HCT116 (cell line): ENCODE measurements around the gene KLHDC8B. TPM values are rescaled to one million over a fixed set of nuclear protein-coding genes. Genes with fewer than 3 reads are reported as not detected.

Source experiments
- ATAC-seq: fragments of 200-7000 bp; cut with Tn5 transposase; 2 replicates; pipeline ENCODE4 v1.9.1; 2020; ENCODE audit warnings: mild to moderate bottlenecking, moderate library complexity
- BruUV-seq: library from RNA; stranded (reverse); fragments of 400-500 nt; replicated peaks from 2 replicates; lab custom pipeline; 2021; lab: Mats Ljungman, UMichigan
- CTCF ChIA-PET: fragments of 300-600 bp; sonication (Branson Sonifier 250); formaldehyde crosslinking; loops from one replicate; lab custom pipeline; 2021; ENCODE audit warnings: antibody characterized with exemption; lab: Charles Lee
- POLR2A ChIA-PET: fragments of 300-600, 350-600 bp; sonication (Branson Sonifier 250); formaldehyde crosslinking; loops from one replicate; lab custom pipeline; 2021; ENCODE audit warnings: antibody characterized with exemption; lab: Charles Lee
- RAD21 ChIA-PET, 2 experiments: fragments of 300-600 bp; sonication (Branson Sonifier 250); formaldehyde crosslinking; loops; one replicate each; lab custom pipeline; 2023; ENCODE audit warnings: low total read pairs in 2 of 2; ENCODE audit not compliant: uncharacterized antibody in 2 of 2, unreplicated experiment in 2 of 2, low non-redundant PET in 1 of 2; lab: Charles Lee
- DNase-seq: peaks from one replicate; pipeline ENCODE4 v3.0.0-alpha.2; 2010; ENCODE audit warnings: low read depth, low spot score
- H2AFZ ChIP-seq: fragments of 200-600 bp; shearing (Covaris generic), sonication (generic); 2 replicates; pipeline ENCODE4 v1.6.1; 2017; ENCODE audit warnings: low read depth, mixed run types, mixed read lengths, antibody characterized with exemption, low read length; ENCODE audit not compliant: poor library complexity, severe bottlenecking
- H3K27ac ChIP-seq: 2 replicates; pipeline ENCODE4 v1.5.1; 2012; ENCODE audit warnings: low read depth, low read length
- H3K27me3 ChIP-seq: fragments of 200-600 bp; sonication (generic); 2 replicates; pipeline ENCODE4 v1.6.1; 2016; ENCODE audit warnings: mixed run types, low read length, mixed read lengths; ENCODE audit not compliant: insufficient read depth
- H3K36me3 ChIP-seq, 2 experiments: fragments of 200-500 bp in 1 of 2; fragments of 200-600 bp in 1 of 2; sonication (Bioruptor generic) in 1 of 2; sonication (generic) in 1 of 2; 2 replicates each; pipeline versions ENCODE4 v1.5.1 to v1.6.1; 2014 to 2016; ENCODE audit warnings: low read length in 2 of 2, inconsistent platforms in 1 of 2, mixed read lengths in 1 of 2, mixed run types in 1 of 2; ENCODE audit not compliant: insufficient read depth in 2 of 2, control insufficient read depth in 1 of 2
- H3K4me1 ChIP-seq, 2 experiments: fragments of 200-600 bp in 1 of 2; sonication (generic) in 1 of 2; 2 replicates each; pipeline versions ENCODE4 v1.5.1 to v1.6.1; 2012 to 2017; ENCODE audit warnings: low read length in 2 of 2, inconsistent platforms in 1 of 2, mild to moderate bottlenecking in 1 of 2, mixed read lengths in 1 of 2, mixed run types in 1 of 2, moderate library complexity in 1 of 2; ENCODE audit not compliant: insufficient read depth in 2 of 2, control insufficient read depth in 1 of 2
- H3K4me2 ChIP-seq: fragments of 200-600 bp; sonication (generic); 2 replicates; pipeline ENCODE4 v1.6.1; 2017; ENCODE audit warnings: mixed run types, low read length, mixed read lengths
- H3K4me3 ChIP-seq, 2 experiments: fragments of 200-600 bp in 1 of 2; sonication (generic) in 1 of 2; replicated peaks in 1 of 2; 2 replicates each; pipeline ENCODE4 v1.5.1; 2011 to 2016; ENCODE audit warnings: low read length in 2 of 2, control low read depth in 1 of 2, low read depth in 1 of 2, mild to moderate bottlenecking in 1 of 2, mixed read lengths in 1 of 2, mixed run types in 1 of 2
- H3K79me2 ChIP-seq: fragments of 200-600 bp; sonication (generic); 2 replicates; pipeline ENCODE4 v1.6.1; 2017; ENCODE audit warnings: mild to moderate bottlenecking, mixed run types, low read length, moderate library complexity, mixed read lengths; ENCODE audit not compliant: insufficient read depth
- H3K9ac ChIP-seq: fragments of 200-600 bp; sonication (generic); 2 replicates; pipeline ENCODE4 v1.6.1; 2016; ENCODE audit warnings: low read length, mixed read lengths
- H3K9me2 ChIP-seq: fragments of 200-600 bp; sonication (generic), shearing (Covaris generic); 2 replicates; pipeline ENCODE4 v1.6.1; 2017; ENCODE audit warnings: mixed run types, mild to moderate bottlenecking, moderate library complexity; ENCODE audit not compliant: insufficient read depth
- H3K9me3 ChIP-seq, 2 experiments: fragments of 200-500 bp in 1 of 2; fragments of 200-600 bp in 1 of 2; sonication (Bioruptor generic) in 1 of 2; sonication (generic) in 1 of 2; 2 replicates each; pipeline ENCODE4 v1.6.1; 2014 to 2017; ENCODE audit warnings: low read length in 2 of 2, mixed read lengths in 2 of 2, inconsistent platforms in 1 of 2, low read depth in 1 of 2, mild to moderate bottlenecking in 1 of 2, mixed run types in 1 of 2, moderate library complexity in 1 of 2; ENCODE audit not compliant: control insufficient read depth in 1 of 2, insufficient read depth in 1 of 2
- H4K20me1 ChIP-seq: fragments of 200-600 bp; sonication (generic), shearing (Covaris generic); 2 replicates; pipeline ENCODE4 v1.6.1; 2017; ENCODE audit warnings: mixed run types, mild to moderate bottlenecking, moderate library complexity; ENCODE audit not compliant: insufficient read depth
- CBX3 ChIP-seq: IDR thresholded peaks from 2 replicates; pipeline ENCODE4 v1.6.1; 2012; ENCODE audit warnings: low read depth
- CEBPB ChIP-seq: IDR thresholded peaks from 2 replicates; pipeline ENCODE4 v1.6.1; 2012; ENCODE audit warnings: low read depth
- CTCF ChIP-seq, 3 experiments: fragments of 200-600 bp in 1 of 3; sonication (generic) in 1 of 3; IDR thresholded peaks in 2 of 3; conservative IDR thresholded peaks in 1 of 3; 2 replicates each; pipeline ENCODE4 v1.5.1; 2012 to 2017; ENCODE audit warnings: low read depth in 2 of 3, low read length in 2 of 3, antibody characterized with exemption in 1 of 3, borderline replicate concordance in 1 of 3, control low read depth in 1 of 3, mild to moderate bottlenecking in 1 of 3, mixed read lengths in 1 of 3, mixed run types in 1 of 3, moderate library complexity in 1 of 3; ENCODE audit not compliant: insufficient read depth in 1 of 3
- EGR1 ChIP-seq: IDR thresholded peaks from 2 replicates; pipeline ENCODE4 v1.6.1; 2012; ENCODE audit warnings: low read depth
- EZH2 ChIP-seq: fragments of 200-600 bp; sonication (generic); IDR thresholded peaks from 2 replicates; pipeline ENCODE4 v1.6.1; 2017; ENCODE audit warnings: antibody characterized with exemption, mixed run types
- EZH2phosphoT487 ChIP-seq: fragments of 200-600 bp; IDR thresholded peaks from 2 replicates; pipeline ENCODE4 v1.6.1; 2018; ENCODE audit warnings: antibody characterized with exemption, borderline replicate concordance
- FOSL1 ChIP-seq: IDR thresholded peaks from 2 replicates; pipeline ENCODE4 v1.6.1; 2012; ENCODE audit warnings: low read depth
- JUND ChIP-seq: IDR thresholded peaks from 2 replicates; pipeline ENCODE4 v1.6.1; 2012
- RAD21 ChIP-seq: IDR thresholded peaks from 2 replicates; pipeline ENCODE4 v1.6.1; 2012; ENCODE audit warnings: low read depth, mild to moderate bottlenecking
- REST ChIP-seq: IDR thresholded peaks from 2 replicates; pipeline ENCODE4 v1.6.1; 2012; ENCODE audit warnings: low read depth
- SIN3A ChIP-seq: IDR thresholded peaks from 2 replicates; pipeline ENCODE4 v1.6.1; 2012; ENCODE audit warnings: low read depth
- SP1 ChIP-seq: IDR thresholded peaks from 2 replicates; pipeline ENCODE4 v1.6.1; 2012; ENCODE audit warnings: low read depth
- TCF7L2 ChIP-seq: IDR thresholded peaks from 2 replicates; pipeline ENCODE4 v1.7.0; 2011; ENCODE audit warnings: borderline replicate concordance, inconsistent platforms; ENCODE audit not compliant: insufficient read depth, insufficient read length; ENCODE audit errors: extremely low read depth
- ZFX ChIP-seq: fragments of 450-650 bp; IDR thresholded peaks from 2 replicates; pipeline ENCODE4 v1.6.1; 2017
- ZNF274 ChIP-seq: fragments of 200-500 bp; sonication (Bioruptor generic); IDR thresholded peaks from 2 replicates; pipeline ENCODE4 v1.6.1; 2014; ENCODE audit warnings: mild to moderate bottlenecking, low read depth, low read length, inconsistent platforms
- intact Hi-C: fragments of 100-400 bp; cut with micrococcal nuclease; formaldehyde crosslinking; loops from 2 replicates; pipeline ENCODE4 v1.10.0; 2022
- total RNA-seq: library from RNA; stranded (reverse); gene quantifications from one replicate; pipeline ENCODE4 v1.2.1, GENCODE V29; 2021; ENCODE audit not compliant: unreplicated experiment

The KLHDC8B gene
- total RNA-seq, 1 experiment from 2014 or later: 10.4 TPM

- no peak overlapping the region for H2AFZ ChIP-seq
Measured at GRCh38 chr3:49198161-49198560, 26.8 kb downstream of the KLHDC8B start.

More at GRCh38 chr3:49198161-49198560, 26.8 kb downstream of the KLHDC8B start:
- no peak for TF ChIP-seq TCF7L2
- no peak for TF ChIP-seq EZH2phosphoT487
- no peak for TF ChIP-seq CTCF (IDR thresholded peaks at IDR 0.05 in 2 of 3, conservative IDR thresholded peaks at IDR 0.05 in 1 of 3; ENCODE audit: borderline replicate concordance in 1 of 3, insufficient read depth in 1 of 3, low read depth in 2 of 3, low read length in 2 of 3)
- TF ChIP-seq CBX3: no peak
- no peak for TF ChIP-seq RAD21
- TF ChIP-seq SP1: no peak
- TF ChIP-seq EZH2: no peak
- TF ChIP-seq SIN3A: no peak
- TF ChIP-seq REST: no peak
- TF ChIP-seq JUND: no peak
- no peak for TF ChIP-seq ZFX
- no peak for TF ChIP-seq ZNF274
- no peak for TF ChIP-seq FOSL1
- no peak for TF ChIP-seq CEBPB
- no peak for TF ChIP-seq EGR1
- Histone ChIP-seq H4K20me1 (no peaks in the 10 kb centered on the region), H3K4me3 (no peak overlapping the region), H3K9me3 (no peaks in the 10 kb centered on the region), H3K9ac (no peak overlapping the region), H3K79me2 (no peaks in the 10 kb centered on the region), H3K4me2 (no peak overlapping the region), H3K27ac (no peak overlapping the region), H3K27me3 (no peaks in the 10 kb centered on the region), H3K36me3 (no peaks in the 10 kb centered on the region), H3K4me1 (no peaks in the 10 kb centered on the region), H3K9me2 (no peaks in the 10 kb centered on the region)
- no peak for ATAC-seq
- intact Hi-C loops: no loop called here
- CTCF ChIA-PET: no interaction called here
- RAD21 ChIA-PET: no interaction called here
- BruUV-seq: no TSS peak
- DNase-seq: no peak
- POLR2A ChIA-PET: no interaction called here
